SK-N-SH treated with all-trans-retinoic acid at 6 μM for 48 hours (cell line): ENCODE results near the gene IGSF5.

Experiments used
- ARNTL ChIP-seq: fragments of 450-650 bp; formaldehyde crosslinking; IDR thresholded peaks from 2 replicates; pipeline ENCODE4 v1.5.0; 2020; ENCODE audit warnings: low read depth, mild to moderate bottlenecking, moderate library complexity, borderline replicate concordance
- POU6F1 ChIP-seq: fragments of 250-450 bp; sonication (Bioruptor Pico); IDR thresholded peaks from 2 replicates; pipeline ENCODE4 v1.8.0; 2021; ENCODE audit warnings: low read depth, mild to moderate bottlenecking, moderate library complexity, borderline replicate concordance
- SNAI2 ChIP-seq: fragments of 250-450 bp; sonication (Bioruptor Pico); IDR thresholded peaks from 2 replicates; pipeline ENCODE4 v1.5.0; 2020; ENCODE audit warnings: mild to moderate bottlenecking, moderate library complexity
- TOX ChIP-seq: fragments of 250-450 bp; sonication (Bioruptor Pico); IDR thresholded peaks from 2 replicates; pipeline ENCODE4 v1.8.0; 2021; ENCODE audit warnings: mild to moderate bottlenecking, moderate library complexity, borderline replicate concordance
- ZFP30 ChIP-seq: fragments of 450-650 bp; formaldehyde crosslinking; IDR thresholded peaks from 2 replicates; pipeline ENCODE4 v1.5.0; 2022; ENCODE audit warnings: mild to moderate bottlenecking, moderate library complexity
- ZNF565 ChIP-seq: fragments of 450-650 bp; formaldehyde crosslinking; conservative IDR thresholded peaks from 2 replicates; pipeline ENCODE4 v1.5.0; 2020; ENCODE audit warnings: low read depth, mild to moderate bottlenecking, moderate library complexity
- ZNF70 ChIP-seq: fragments of 450-650 bp; formaldehyde crosslinking; IDR thresholded peaks from 2 replicates; pipeline ENCODE4 v1.5.0; 2020; ENCODE audit warnings: mild to moderate bottlenecking, moderate library complexity
- TF ChIP-seq, protein P1 (sequence below): fragments of 250-450 bp; sonication (Bioruptor Pico); IDR thresholded peaks from 2 replicates; pipeline ENCODE4 v1.8.0; 2020; ENCODE audit warnings: mild to moderate bottlenecking, moderate library complexity, borderline replicate concordance
- TF ChIP-seq, protein P2 (sequence below): fragments of 250-450 bp; sonication (Bioruptor Pico); IDR thresholded peaks from 2 replicates; pipeline ENCODE4 v1.5.1; 2020; ENCODE audit warnings: low read depth, mild to moderate bottlenecking, moderate library complexity

DNA sequence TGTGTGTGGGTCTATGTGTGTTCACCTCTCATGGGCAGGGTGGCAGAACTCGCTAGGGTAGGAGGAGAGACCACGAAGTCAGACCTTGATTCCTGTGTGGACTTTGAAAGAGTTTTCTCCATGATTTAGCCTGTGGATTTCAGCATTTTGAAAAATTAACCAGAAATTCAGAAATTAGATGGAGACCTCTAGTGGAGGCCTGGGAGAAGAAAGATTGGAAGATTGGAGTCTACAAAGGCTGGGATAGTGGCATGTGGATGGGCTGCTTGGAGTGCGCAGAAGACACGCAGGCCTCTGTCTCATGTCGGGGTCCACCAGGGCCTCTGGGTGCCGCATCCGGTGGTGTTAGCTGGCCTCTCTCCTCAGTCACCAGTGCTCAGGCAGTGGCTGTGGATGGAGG, 18.9 kb upstream of the IGSF5 start:
- TF ChIP-seq TOX (CRISPR knock-in tag), result no peak
- TF ChIP-seq, protein P1, sequence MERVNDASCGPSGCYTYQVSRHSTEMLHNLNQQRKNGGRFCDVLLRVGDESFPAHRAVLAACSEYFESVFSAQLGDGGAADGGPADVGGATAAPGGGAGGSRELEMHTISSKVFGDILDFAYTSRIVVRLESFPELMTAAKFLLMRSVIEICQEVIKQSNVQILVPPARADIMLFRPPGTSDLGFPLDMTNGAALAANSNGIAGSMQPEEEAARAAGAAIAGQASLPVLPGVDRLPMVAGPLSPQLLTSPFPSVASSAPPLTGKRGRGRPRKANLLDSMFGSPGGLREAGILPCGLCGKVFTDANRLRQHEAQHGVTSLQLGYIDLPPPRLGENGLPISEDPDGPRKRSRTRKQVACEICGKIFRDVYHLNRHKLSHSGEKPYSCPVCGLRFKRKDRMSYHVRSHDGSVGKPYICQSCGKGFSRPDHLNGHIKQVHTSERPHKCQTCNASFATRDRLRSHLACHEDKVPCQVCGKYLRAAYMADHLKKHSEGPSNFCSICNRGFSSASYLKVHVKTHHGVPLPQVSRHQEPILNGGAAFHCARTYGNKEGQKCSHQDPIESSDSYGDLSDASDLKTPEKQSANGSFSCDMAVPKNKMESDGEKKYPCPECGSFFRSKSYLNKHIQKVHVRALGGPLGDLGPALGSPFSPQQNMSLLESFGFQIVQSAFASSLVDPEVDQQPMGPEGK, result no peak
- TF ChIP-seq POU6F1 (CRISPR knock-in tag), result no peak
- no peak for TF ChIP-seq ZNF565 (CRISPR knock-in tag)
- no peak for TF ChIP-seq ARNTL (CRISPR knock-in tag)
- TF ChIP-seq, protein P2, sequence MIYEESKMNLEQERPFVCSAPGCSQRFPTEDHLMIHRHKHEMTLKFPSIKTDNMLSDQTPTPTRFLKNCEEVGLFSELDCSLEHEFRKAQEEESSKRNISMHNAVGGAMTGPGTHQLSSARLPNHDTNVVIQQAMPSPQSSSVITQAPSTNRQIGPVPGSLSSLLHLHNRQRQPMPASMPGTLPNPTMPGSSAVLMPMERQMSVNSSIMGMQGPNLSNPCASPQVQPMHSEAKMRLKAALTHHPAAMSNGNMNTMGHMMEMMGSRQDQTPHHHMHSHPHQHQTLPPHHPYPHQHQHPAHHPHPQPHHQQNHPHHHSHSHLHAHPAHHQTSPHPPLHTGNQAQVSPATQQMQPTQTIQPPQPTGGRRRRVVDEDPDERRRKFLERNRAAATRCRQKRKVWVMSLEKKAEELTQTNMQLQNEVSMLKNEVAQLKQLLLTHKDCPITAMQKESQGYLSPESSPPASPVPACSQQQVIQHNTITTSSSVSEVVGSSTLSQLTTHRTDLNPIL (CRISPR knock-in tag), result no peak
- no peak for TF ChIP-seq SNAI2 (CRISPR knock-in tag)
- no peak for TF ChIP-seq ZFP30 (CRISPR knock-in tag)
- no peak for TF ChIP-seq ZNF70 (CRISPR knock-in tag)
